GM18517 (cell line): ENCODE data around the gene CRHBP.

ENCODE experiments used
- ATAC-seq: cut with Tn5 transposase; IDR thresholded peaks from one replicate; pipeline ENCODE4 v1.9.1; 2021; ENCODE audit warnings: mild to moderate bottlenecking, moderate library complexity; ENCODE audit not compliant: unreplicated experiment

Gene CRHBP

GRCh38 chr5:77012601-77013000, 59.8 kb downstream of the CRHBP start:
- ATAC-seq: no peak

DNA sequence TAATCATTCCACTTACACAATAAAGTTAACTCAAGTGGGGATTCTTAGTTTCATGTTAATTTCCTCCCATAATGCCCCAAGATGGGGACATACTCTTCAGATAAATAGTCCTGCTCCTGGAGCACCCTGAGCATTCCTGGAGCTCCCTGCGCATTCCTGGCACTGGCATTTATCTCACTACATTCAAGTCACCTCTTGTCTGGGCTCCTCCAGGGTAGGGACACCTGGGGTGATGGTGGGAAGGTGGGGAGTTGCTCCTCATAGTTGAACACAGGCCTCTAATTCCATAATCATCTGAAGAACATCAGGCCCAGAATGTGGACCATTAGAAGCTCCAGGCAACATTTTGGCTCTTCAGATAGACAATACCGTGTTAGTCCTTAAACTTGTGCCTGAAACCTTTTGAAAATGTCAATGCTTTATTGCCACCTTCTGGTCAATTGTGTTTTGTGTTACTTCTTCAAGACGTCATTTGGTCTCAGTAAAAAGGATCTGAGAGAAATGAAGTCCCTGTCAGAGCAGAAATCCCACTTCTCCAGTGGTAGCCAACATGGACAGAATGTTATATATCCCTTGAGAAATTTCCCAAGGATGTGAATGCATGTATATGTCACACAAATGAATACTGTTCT, 63.2 kb downstream of the CRHBP start:
- no peak for ATAC-seq

GRCh38 chr5:77016962-77017361, 64.1 kb downstream of the CRHBP start:
- ATAC-seq: no peak

- ATAC-seq: no peak
Observed at GRCh38 chr5:77017668-77018067, 64.8 kb downstream of the CRHBP start.
